Liver (tissue), 3 donors: Measurements from ENCODE around the gene PREB.

Experiments used
- EGR1 ChIP-seq, 2 donors: IDR thresholded peaks; 2 replicates each; pipeline ENCODE4 v1.6.1; 2016 to 2018; ENCODE audit warnings: antibody characterized with exemption in 2 of 2, low read depth in 2 of 2
- FOXA1 ChIP-seq: IDR thresholded peaks from 2 replicates; pipeline ENCODE4 v1.6.1; 2016; ENCODE audit warnings: antibody characterized with exemption
- GABPA ChIP-seq, 2 donors: IDR thresholded peaks in 1 of 2; conservative IDR thresholded peaks in 1 of 2; 2 replicates each; pipeline ENCODE4 v1.6.1; 2016; ENCODE audit warnings: antibody characterized with exemption in 2 of 2, mild to moderate bottlenecking in 1 of 2, moderate library complexity in 1 of 2
- RAD21 ChIP-seq, 2 donors: IDR thresholded peaks; 2 replicates each; pipeline ENCODE4 v1.6.1; 2016; ENCODE audit warnings: antibody characterized with exemption in 2 of 2, mild to moderate bottlenecking in 2 of 2
- RXRA ChIP-seq, 2 donors: IDR thresholded peaks; 2 replicates each; pipeline ENCODE4 v1.6.1; 2017 to 2018; ENCODE audit warnings: antibody characterized with exemption in 2 of 2, mild to moderate bottlenecking in 1 of 2
- TAF1 ChIP-seq: conservative IDR thresholded peaks from 2 replicates; pipeline ENCODE4 v1.6.1; 2016; ENCODE audit warnings: antibody characterized with exemption, mild to moderate bottlenecking
- TF ChIP-seq, protein P1 (sequence below): fragments of 150-350 bp; IDR thresholded peaks from 2 replicates; pipeline ENCODE4 v1.5.1; 2017; ENCODE audit warnings: improper control_type of control experiment, low read depth, low read length; ENCODE audit not compliant: missing input control
- TF ChIP-seq, protein P2 (sequence below): IDR thresholded peaks from 2 replicates; pipeline ENCODE4 v1.6.1; 2016; ENCODE audit warnings: antibody characterized with exemption
- donor health status: healthy.
- donor health status: healthy.

DNA sequence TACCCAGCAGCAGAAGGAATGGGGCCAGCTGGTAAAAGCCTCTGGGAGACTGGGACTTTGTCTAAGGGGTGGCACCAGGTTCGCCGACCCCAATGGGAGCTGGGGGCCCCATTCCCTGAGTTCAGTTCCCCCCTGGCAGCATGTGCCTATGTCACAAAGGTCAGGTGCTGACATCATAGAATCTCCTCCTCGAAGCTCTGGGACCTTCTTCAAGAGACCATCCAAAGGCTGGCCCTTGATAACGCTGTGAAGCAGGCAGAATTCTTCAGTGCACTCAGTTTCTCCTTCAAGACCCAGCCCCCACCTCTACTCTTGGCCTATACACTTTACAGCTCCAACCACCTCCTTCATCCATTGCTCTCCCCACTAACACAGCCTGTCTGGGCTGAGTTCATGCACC, 4.9 kb upstream of the PREB start, which contains the start of gene PRR30:
- TF ChIP-seq, protein P1, sequence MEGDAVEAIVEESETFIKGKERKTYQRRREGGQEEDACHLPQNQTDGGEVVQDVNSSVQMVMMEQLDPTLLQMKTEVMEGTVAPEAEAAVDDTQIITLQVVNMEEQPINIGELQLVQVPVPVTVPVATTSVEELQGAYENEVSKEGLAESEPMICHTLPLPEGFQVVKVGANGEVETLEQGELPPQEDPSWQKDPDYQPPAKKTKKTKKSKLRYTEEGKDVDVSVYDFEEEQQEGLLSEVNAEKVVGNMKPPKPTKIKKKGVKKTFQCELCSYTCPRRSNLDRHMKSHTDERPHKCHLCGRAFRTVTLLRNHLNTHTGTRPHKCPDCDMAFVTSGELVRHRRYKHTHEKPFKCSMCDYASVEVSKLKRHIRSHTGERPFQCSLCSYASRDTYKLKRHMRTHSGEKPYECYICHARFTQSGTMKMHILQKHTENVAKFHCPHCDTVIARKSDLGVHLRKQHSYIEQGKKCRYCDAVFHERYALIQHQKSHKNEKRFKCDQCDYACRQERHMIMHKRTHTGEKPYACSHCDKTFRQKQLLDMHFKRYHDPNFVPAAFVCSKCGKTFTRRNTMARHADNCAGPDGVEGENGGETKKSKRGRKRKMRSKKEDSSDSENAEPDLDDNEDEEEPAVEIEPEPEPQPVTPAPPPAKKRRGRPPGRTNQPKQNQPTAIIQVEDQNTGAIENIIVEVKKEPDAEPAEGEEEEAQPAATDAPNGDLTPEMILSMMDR, result no peak
- TF ChIP-seq, protein P2, sequence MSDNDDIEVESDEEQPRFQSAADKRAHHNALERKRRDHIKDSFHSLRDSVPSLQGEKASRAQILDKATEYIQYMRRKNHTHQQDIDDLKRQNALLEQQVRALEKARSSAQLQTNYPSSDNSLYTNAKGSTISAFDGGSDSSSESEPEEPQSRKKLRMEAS, result no peak
- TF ChIP-seq RXRA (IDR thresholded peaks at IDR 0.05) (no peak), EGR1 (IDR thresholded peaks at IDR 0.05; ENCODE audit: low read depth in 2 of 2) (no peak), GABPA (IDR thresholded peaks at IDR 0.05 in 1 of 2, conservative IDR thresholded peaks at IDR 0.05 in 1 of 2) (no peak), TAF1 (no peak), RAD21 (IDR thresholded peaks at IDR 0.05) (no peak), FOXA1 (no peak)
